ENCODE results near the gene CDA. TPM values are rescaled to one million over a fixed set of nuclear protein-coding genes. Genes with fewer than 3 reads are reported as not detected.

Gene CDA
- total RNA-seq, 4 donors from 2014 or later: 5.3 to 24.1 (median 18.5) TPM

DNA sequence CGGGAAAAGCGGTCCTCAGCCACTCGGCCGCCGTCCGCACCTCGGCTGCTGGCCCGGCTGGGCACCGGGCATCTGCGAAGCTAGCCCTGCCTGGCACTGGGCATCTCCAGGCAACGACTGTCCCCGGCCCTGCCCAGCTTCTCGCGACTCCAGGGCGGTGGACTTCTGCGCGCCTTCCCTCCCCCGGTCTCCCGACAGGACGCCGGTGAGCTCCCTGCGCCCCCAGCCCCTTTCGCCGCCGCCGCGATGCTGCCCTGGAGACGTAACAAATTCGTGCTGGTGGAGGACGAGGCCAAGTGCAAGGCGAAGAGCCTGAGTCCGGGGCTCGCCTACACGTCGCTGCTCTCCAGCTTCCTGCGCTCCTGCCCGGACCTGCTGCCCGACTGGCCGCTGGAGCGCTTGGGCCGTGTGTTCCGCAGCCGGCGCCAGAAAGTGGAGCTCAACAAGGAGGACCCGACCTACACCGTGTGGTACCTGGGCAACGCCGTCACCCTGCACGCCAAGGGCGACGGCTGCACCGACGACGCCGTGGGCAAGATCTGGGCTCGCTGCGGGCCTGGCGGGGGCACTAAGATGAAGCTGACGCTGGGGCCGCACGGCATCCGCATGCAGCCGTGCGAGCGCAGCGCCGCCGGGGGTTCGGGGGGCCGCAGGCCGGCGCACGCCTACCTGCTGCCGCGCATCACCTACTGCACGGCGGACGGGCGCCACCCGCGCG lies 36.0 kb upstream of the CDA start:
- 1 to 2% methylated on average over 10 to 40 of the region's 82 CpGs for WGBS, 2 donors
- intact Hi-C loops (cut with DNase I; ENCODE audit: low total_unique reads): no loop called here
- DNase-seq (ENCODE audit: low spot score in 2 of 2): no peak

DNA sequence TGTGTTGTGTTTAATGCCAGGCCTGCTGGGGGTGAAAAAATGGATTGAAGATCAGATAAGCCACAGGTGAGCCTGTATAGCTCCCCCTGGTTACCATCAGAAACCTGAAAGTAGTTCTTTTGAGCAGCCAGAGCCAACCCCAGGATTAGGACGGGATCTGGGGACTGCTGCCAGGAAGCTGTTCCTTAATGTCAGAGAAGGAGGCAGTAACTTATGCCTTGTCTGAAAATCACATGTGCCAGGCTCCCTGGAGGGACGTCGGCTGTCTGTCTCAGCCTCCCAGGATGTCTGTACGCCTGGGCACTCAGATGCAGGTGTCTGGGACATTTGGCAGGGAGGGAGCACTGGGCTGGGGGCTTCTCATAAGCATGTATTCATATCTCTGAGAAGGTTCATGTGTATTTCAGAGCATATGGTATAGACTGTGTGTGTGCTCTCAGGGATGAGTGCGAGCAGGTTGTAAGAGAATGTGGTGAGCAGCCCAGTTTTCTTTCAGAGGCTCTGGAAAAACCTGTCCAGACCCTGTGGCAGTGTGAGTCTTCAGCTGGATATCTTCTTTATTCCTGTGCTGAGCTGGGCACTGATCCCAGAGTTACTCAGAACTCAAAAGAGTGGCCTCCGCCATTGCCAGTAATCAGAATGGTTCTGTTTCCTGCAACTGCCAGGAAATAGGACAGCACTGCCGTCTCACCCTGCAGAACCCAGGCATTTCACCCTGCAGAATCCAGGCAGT lies 33.7 kb upstream of the CDA start:
- DNase-seq (ENCODE audit: low spot score in 2 of 2): no peak
- intact Hi-C loops (cut with DNase I; ENCODE audit: low total_unique reads): no loop called here
- TF ChIP-seq, protein P1, sequence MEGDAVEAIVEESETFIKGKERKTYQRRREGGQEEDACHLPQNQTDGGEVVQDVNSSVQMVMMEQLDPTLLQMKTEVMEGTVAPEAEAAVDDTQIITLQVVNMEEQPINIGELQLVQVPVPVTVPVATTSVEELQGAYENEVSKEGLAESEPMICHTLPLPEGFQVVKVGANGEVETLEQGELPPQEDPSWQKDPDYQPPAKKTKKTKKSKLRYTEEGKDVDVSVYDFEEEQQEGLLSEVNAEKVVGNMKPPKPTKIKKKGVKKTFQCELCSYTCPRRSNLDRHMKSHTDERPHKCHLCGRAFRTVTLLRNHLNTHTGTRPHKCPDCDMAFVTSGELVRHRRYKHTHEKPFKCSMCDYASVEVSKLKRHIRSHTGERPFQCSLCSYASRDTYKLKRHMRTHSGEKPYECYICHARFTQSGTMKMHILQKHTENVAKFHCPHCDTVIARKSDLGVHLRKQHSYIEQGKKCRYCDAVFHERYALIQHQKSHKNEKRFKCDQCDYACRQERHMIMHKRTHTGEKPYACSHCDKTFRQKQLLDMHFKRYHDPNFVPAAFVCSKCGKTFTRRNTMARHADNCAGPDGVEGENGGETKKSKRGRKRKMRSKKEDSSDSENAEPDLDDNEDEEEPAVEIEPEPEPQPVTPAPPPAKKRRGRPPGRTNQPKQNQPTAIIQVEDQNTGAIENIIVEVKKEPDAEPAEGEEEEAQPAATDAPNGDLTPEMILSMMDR (IDR thresholded peaks at IDR 0.05): no peak
- no peak for TF ChIP-seq POLR2A (IDR thresholded peaks at IDR 0.05)

More for the DNA sequence above, 36.0 kb upstream of the CDA start:
- no peak for TF ChIP-seq POLR2A (IDR thresholded peaks at IDR 0.05)
- TF ChIP-seq, protein P1 (IDR thresholded peaks at IDR 0.05): no peak
- no peak overlapping the region for H3K4me3 ChIP-seq (ENCODE audit: low read depth, poor library complexity, severe bottlenecking)

DNA sequence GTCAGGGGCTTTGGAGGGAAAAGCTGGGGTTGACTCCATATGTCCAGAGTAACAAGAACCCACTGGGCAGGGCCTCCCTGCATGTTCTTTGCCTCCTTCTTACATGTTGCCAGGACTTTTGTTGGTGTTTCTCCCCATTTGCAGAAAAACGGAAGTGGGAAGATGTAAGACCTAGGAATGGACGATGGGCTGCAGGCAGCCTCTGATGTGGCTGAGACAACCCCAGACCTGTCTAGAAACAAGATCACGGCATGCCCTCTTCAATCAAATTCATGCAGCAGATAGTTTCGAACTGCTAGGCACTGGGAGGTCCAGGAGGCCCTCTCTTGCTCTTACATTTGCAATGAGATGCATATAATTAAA lies 33.2 kb upstream of the CDA start:
- DNase-seq (ENCODE audit: low spot score in 2 of 2): no peak
- intact Hi-C loops (cut with DNase I; ENCODE audit: low total_unique reads): no loop called here
- 62 to 64% methylated on average over 4 of the region's 4 CpGs for WGBS, 2 donors
- no peak overlapping the region for H3K4me3 ChIP-seq (ENCODE audit: low read depth, poor library complexity, severe bottlenecking)
- TF ChIP-seq, protein P1 (IDR thresholded peaks at IDR 0.05): no peak
- TF ChIP-seq POLR2A (IDR thresholded peaks at IDR 0.05): no peak

More for the DNA sequence above, 33.7 kb upstream of the CDA start:
- H3K4me3 ChIP-seq (ENCODE audit: low read depth, poor library complexity, severe bottlenecking): no peak overlapping the region
- WGBS, 2 donors: 27 to 38% methylated on average over 7 of the region's 7 CpGs

DNA sequence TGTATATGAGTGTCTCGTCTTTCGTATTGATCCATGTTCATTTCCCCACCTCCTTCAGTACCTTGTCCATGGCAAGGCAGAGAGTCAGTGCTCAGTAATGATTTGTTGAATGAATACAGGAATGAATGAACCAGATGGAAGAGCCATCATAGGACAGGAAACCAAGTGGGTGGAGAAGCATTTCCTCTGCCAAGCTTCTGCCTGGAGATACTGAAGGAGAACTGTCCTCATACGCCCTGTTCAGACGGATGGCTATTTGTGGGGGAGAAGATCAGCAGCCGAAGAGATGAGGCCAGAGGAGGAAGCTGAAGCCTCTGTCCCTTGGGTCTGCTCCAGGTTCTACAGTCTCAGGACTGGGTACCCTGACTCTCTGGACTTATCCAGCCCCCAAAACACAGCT lies 30.7 kb upstream of the CDA start:
- WGBS, 2 donors: 52 to 53% methylated on average over 5 of the region's 5 CpGs
- no peak for DNase-seq (ENCODE audit: low spot score in 2 of 2)
- no peak overlapping the region for H3K4me3 ChIP-seq (ENCODE audit: low read depth, poor library complexity, severe bottlenecking)
- TF ChIP-seq, protein P1 (IDR thresholded peaks at IDR 0.05): no peak
- no peak for TF ChIP-seq POLR2A (IDR thresholded peaks at IDR 0.05)
- intact Hi-C loops (cut with DNase I; ENCODE audit: low total_unique reads): no loop called here

DNA sequence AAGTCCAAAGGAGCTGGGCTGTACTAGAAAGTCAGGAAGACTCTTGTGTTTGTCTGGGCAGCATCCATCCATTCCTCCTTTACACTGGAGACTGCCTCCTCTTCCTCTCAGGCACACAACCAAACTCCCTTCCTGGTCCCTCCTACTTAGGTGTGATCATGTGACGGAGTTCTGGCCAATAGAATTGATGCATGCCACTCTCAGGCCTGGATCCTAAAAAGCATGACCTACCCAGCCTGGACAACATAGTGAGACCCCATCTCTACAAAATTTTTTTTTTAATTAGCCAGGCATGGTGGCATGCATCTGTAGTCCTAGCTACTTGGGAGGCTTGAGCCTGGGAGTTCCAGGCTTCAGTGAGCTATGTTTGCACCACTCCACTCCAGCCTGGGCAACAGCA lies 27.9 kb upstream of the CDA start:
- TF ChIP-seq POLR2A (IDR thresholded peaks at IDR 0.05): no peak
- TF ChIP-seq, protein P1 (IDR thresholded peaks at IDR 0.05): no peak
- DNase-seq (ENCODE audit: low spot score in 2 of 2): no peak
- 33 to 100% methylated on average over 1 of the region's 1 CpG for WGBS, 2 donors
- H3K4me3 ChIP-seq (ENCODE audit: low read depth, poor library complexity, severe bottlenecking): no peak overlapping the region
- intact Hi-C loops (cut with DNase I; ENCODE audit: low total_unique reads): no loop called here
